H1 (cell line): Measurements from ENCODE around the gene YARS1. TPM values are rescaled to one million over a fixed set of nuclear protein-coding genes. Genes with fewer than 3 reads are reported as not detected.

Experiments used
- CHD7 ChIP-seq: fragments of 300-600 bp; sonication (generic); IDR thresholded peaks from 2 replicates; pipeline ENCODE4 v1.7.1; 2012; ENCODE audit warnings: low read length, moderate library complexity, mild to moderate bottlenecking, inconsistent platforms; ENCODE audit not compliant: insufficient replicate concordance
- CREB1 ChIP-seq: IDR thresholded peaks from 2 replicates; pipeline ENCODE4 v1.6.1; 2012; ENCODE audit warnings: inconsistent platforms
- GABPA ChIP-seq: IDR thresholded peaks from 2 replicates; pipeline ENCODE4 v1.6.1; 2011; ENCODE audit warnings: mild to moderate bottlenecking, low read length, moderate library complexity, borderline replicate concordance; ENCODE audit not compliant: insufficient read depth
- JUN ChIP-seq: IDR thresholded peaks from 2 replicates; pipeline ENCODE4 v1.6.1; 2011; ENCODE audit warnings: low read depth, mild to moderate bottlenecking, improper control_type of control experiment, low read length
- KDM1A ChIP-seq: fragments of 200-600, 300-600 bp; sonication (generic); IDR thresholded peaks from 2 replicates; pipeline ENCODE4 v1.7.1; 2016; ENCODE audit warnings: mild to moderate bottlenecking, low read length, borderline replicate concordance
- RXRA ChIP-seq: IDR thresholded peaks from 2 replicates; pipeline ENCODE4 v1.6.1; 2011; ENCODE audit warnings: low read depth, mild to moderate bottlenecking, low read length, moderate library complexity; ENCODE audit not compliant: insufficient read depth
- SAP30 ChIP-seq: fragments of 300-600 bp; sonication (generic); IDR thresholded peaks from 2 replicates; pipeline ENCODE4 v1.7.1; 2012; ENCODE audit warnings: low read length, moderate library complexity, mild to moderate bottlenecking, inconsistent platforms; ENCODE audit not compliant: insufficient read depth, insufficient replicate concordance
- SIN3A ChIP-seq, 2 experiments: IDR thresholded peaks in 1 of 2; conservative IDR thresholded peaks in 1 of 2; 2 replicates each; pipeline ENCODE4 v1.6.1; 2011 to 2012; ENCODE audit warnings: low read length in 2 of 2, improper control_type of control experiment in 1 of 2, low read depth in 1 of 2, mild to moderate bottlenecking in 1 of 2
- SP1 ChIP-seq: IDR thresholded peaks from 2 replicates; pipeline ENCODE4 v1.6.1; 2011; ENCODE audit warnings: low read depth, low read length
- SP2 ChIP-seq: IDR thresholded peaks from 2 replicates; pipeline ENCODE4 v1.6.1; 2012; ENCODE audit warnings: mild to moderate bottlenecking, low read length, inconsistent platforms
- TEAD4 ChIP-seq: IDR thresholded peaks from 2 replicates; pipeline ENCODE4 v1.6.1; 2012; ENCODE audit warnings: low read depth, low read length, inconsistent platforms, mixed read lengths
- polyA plus RNA-seq, 7 experiments: library from polyadenylated mRNA; depleted of rRNA in 3 of 7; stranded (reverse) in 5 of 7; unstranded in 2 of 7; fragments of >200 nt in 5 of 7; fragments of 200-250 nt in 2 of 7; gene quantifications; 1 replicate in 5 of 7; 2 replicates in 1 of 7; 4 replicates in 1 of 7; pipeline versions ENCODE4 v1.2.1 to v1.2.3, GENCODE V29; 2011 to 2013; ENCODE audit warnings: missing spikeins in 2 of 7, mixed read lengths in 2 of 7
- total RNA-seq: library from RNA; stranded (reverse); fragmentation: NEBNext Ultra II Directional; extraction: Animal tissue kit (Norgen Biotek cat#: 25700); gene quantifications from 2 replicates; pipeline ENCODE4 v1.2.1, GENCODE V29; 2021

Gene YARS1
- total and polyA plus RNA-seq, 2 of the 8 experiments (the other 6 are each of a cell fraction or from before 2014, with no cell fraction given), result 47.1 to 226 TPM

DNA sequence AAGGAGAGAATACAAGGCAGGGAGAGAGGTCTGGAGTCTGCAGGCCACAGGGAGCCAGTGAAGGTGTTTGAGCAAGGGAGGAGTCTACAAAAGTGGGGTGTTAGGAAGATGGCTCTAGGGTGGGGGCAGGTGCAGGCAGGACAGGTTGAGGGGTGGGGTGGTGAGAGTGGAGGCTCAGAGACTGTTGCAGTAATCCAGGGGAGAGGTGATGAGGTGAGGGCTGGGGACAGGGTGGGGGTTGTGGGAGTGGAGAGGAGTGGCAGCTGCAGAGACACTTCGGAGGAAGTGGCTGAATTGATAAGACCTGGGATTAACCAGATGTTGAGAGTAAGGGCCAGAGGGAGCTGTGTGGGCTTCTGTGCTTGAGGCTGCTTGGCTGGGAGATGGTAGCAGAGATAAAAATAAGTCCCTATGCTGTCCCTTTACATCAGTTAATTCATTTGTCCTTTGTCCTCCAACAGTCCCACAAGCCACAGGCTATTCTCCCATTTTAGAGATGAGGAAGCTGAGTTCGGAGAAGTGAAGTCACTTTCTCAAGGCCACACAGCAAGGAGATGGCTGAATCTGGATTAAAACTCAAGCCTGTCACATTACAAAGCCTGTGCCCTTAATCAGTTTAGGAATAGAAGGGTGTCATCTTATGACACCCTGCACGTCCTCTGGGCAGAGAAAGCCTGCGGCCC is 59.8 kb downstream of the YARS1 start (continued):
- TF ChIP-seq CHD7 (no peak), SAP30 (no peak), SP1 (no peak), CREB1 (no peak), GABPA (no peak), KDM1A (no peak), JUN (no peak), TEAD4 (no peak), SP2 (no peak), RXRA (no peak), SIN3A (conservative IDR thresholded peaks at IDR 0.05 in 1 of 2, IDR thresholded peaks at IDR 0.05 in 1 of 2; ENCODE audit: low read depth in 1 of 2, low read length in 2 of 2) (no peak)
